GM12801 (cell line): ENCODE results near the gene CRYBB1.

Experiments used
- TF ChIP-seq, protein P1 (sequence below): IDR thresholded peaks from one replicate; pipeline ENCODE4 v1.5.1; 2011; ENCODE audit warnings: control low read depth; ENCODE audit not compliant: insufficient read length; ENCODE audit errors: extremely low read depth

Gene CRYBB1

DNA sequence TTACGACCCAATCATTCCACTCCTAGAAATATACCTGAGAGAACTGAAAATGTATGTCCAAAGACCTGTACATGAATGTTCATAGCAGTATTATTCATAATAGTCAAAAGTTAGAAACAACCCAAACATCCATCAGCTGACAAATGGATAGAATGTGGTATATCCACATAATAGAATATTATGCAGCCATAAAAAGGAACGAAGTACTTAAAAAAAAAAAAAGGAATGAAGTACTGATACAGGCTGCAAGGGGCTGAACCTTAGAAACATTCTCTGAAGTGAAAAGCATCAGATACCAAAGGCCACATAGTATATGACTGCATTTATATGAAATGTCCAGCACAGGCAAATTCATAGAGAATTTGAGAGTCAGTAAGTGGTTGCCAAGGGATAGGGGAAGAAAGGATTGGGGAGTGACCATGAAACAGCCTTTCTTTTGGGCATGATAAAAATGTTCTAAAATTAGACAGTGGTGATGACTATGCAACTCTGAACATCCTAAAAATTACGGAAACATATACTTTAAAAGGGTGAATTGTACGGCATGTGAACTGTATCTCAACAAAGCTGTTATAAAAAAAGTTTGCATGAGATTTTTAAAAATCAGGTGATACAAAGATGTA, 29.7 kb downstream of the CRYBB1 start:
- TF ChIP-seq, protein P1, sequence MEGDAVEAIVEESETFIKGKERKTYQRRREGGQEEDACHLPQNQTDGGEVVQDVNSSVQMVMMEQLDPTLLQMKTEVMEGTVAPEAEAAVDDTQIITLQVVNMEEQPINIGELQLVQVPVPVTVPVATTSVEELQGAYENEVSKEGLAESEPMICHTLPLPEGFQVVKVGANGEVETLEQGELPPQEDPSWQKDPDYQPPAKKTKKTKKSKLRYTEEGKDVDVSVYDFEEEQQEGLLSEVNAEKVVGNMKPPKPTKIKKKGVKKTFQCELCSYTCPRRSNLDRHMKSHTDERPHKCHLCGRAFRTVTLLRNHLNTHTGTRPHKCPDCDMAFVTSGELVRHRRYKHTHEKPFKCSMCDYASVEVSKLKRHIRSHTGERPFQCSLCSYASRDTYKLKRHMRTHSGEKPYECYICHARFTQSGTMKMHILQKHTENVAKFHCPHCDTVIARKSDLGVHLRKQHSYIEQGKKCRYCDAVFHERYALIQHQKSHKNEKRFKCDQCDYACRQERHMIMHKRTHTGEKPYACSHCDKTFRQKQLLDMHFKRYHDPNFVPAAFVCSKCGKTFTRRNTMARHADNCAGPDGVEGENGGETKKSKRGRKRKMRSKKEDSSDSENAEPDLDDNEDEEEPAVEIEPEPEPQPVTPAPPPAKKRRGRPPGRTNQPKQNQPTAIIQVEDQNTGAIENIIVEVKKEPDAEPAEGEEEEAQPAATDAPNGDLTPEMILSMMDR, result no peak

DNA sequence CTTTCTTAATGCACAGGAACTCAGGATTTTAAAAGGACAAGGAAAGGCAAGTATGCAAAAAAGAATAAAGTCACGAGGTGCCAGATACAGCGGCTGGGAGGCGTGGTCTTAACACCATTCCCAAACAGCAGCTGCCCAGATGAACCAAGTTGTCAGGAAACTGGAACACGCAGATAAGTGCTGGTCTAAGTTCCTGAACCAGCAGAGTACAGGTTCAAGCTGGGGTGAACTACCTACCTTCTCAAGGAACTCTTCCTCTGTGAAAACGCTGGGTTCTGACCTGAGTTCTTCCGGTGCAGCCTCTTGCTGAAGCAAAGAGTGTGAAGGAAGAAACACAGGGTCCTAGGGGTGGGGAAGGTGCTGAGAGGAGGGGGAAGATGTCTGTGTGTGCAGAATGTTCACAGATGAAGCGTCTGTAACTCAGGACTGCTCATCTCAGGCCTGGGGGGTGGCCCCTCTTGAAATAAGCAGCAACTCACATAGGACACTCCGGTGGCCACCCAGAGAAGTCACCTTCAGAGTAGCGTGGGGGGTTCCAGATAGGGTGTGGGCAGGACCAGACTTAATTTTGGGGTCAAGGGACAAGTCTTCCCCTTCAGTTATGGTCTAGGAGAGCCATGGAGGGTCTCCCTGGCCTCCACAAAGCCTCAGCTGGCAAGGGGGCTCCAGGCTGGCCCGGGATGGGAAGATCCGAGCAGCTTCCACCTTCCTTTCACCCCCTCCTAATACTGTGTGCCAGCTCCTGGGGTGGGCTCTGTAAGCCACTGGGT, 31.1 kb downstream of the CRYBB1 start:
- TF ChIP-seq, protein P1, result no peak

DNA sequence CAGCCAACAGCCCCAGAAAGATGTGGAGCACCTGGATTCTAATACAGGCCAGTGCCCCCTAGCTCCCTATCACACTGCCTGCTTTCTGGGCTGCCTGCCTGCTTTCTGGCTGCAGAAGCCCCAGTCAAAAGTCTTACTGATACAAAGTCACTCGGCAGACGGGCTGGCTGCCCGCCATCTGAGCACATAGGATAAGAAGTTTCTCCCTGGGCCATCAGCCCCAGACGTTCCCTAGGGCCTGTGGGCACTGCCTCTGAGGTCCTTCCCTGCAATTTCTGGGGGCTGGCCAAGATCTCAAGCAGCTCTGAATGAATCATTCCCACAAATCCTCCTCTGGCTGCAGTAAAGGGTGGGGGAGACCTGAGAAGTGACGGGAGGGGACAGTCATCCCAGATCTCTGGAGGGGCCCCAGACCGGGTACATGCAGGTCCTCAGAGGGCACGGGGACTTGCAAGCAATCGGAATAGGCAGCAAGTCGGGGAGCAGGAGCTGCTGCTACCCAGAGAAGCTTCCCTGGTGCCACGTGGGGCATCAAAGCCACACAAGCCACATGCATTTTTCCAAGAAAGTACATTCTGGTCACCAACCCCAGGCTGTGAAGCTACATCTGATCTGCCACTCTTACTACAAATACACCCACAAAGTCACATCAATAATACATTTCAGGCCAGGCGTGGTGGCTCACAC, 32.6 kb downstream of the CRYBB1 start:
- TF ChIP-seq, protein P1, result no peak

DNA sequence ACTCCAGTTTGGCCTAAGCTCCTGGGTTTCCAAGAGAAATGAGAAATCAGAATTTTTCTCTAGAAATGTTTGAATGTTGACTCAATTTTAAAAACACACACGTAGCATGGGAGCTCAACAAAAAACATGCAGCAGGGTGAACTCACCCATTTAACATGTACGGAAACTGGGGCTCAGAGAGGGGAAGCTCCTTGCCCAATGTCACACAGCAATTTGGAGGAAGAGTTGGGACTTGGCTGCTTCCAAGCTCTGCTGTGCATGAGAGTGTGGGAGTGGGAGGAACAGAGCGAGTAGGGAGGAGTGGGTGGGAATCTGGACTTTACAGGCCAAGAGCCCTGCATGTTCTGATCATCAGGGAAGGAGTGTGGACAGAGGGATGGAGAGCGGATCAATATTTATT, 33.8 kb downstream of the CRYBB1 start:
- TF ChIP-seq, protein P1, result no peak

DNA sequence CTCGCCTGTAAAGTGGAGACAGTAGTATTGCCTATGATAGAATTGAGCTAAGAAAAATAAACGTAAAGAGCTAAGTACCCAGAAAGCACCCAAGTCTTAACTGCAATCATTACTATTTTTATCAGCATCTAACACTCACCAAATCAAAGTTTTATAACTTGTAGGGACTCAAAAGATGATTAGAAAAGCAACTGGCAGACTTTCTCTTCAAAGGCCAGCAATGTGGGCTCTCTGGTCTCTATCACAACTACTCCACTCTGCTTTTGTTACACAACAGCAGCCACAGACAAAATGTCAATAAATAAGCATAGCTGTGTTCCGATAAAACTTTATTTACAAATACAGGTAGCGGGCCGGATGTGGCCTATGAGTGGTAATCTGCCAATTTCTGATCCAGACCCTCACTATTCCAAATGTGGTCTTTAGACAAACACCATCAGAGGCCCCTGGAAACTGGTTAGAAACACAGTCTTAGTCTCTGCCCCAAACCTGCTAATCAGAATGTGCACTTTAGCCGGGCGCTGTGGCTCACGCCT, 36.1 kb downstream of the CRYBB1 start:
- TF ChIP-seq, protein P1, result no peak

DNA sequence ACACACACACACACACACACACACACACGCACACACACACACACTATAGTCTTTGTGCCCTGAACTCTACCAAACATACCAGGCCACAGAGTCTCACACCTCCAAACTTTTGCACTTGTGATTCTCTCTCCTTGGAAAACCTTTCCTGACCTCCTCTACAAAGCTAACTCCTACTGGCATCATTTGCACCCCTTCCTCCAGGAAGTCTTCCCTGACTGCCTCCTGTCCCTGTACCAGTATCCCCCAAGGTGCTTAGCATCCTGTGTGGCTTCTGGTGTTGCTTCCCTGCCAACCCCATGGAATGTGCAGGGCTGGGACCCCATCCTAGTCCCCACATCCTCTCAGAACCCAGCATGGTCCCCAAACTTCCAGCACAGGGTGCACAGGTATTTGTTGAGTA, 36.8 kb downstream of the CRYBB1 start:
- TF ChIP-seq, protein P1, result no peak

DNA sequence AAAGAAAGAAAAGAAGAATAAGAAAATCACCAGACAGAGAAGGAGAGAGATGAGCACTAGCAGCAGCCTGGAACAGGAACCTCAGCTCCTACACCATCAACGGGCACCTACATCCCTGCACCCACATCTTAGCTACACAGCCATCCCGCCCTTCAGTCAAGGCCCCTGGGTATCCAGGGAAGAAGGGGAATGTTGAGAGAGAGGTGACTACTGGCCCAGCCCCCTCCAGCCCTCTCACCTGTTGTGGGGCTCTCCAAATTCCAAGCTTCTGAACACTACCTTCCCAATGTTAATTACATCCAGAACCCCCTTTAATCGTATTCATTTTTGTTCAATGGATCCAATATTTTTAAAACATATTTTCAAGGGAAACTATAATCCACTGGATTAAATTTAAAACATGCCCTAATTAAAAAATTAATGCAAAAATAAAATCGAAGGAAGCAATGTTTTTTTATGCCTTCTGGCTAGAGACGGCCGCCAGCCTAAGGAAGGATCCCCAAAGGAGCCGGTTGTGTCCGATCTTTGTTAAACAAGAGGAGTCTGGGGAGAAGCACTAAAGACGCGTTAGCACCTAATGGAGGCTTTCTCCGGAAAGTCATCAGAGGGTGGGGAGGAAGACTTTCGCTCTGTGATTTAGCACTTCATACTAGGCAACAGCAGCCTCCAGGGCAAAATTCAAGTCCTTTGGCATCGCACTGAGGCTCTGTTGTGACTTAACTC, 37.4 kb downstream of the CRYBB1 start:
- TF ChIP-seq, protein P1, result no peak
